GM11168 (cell line): ENCODE measurements around the gene FAM111B.
"Not testable (repeated sequence)": the region's sequence is repeated elsewhere in the genome, so short reads cannot be mapped to it uniquely, and the experiment has no call there.

Experiments
- in situ Hi-C: fragments of 300-500 bp; cut with MboI; formaldehyde crosslinking; loops from one replicate; pipeline ENCODE4 v1.12.0; 2022; ENCODE audit warnings: low sequenced_read_pairs; ENCODE audit not compliant: unreplicated experiment

The FAM111B gene, protein sequence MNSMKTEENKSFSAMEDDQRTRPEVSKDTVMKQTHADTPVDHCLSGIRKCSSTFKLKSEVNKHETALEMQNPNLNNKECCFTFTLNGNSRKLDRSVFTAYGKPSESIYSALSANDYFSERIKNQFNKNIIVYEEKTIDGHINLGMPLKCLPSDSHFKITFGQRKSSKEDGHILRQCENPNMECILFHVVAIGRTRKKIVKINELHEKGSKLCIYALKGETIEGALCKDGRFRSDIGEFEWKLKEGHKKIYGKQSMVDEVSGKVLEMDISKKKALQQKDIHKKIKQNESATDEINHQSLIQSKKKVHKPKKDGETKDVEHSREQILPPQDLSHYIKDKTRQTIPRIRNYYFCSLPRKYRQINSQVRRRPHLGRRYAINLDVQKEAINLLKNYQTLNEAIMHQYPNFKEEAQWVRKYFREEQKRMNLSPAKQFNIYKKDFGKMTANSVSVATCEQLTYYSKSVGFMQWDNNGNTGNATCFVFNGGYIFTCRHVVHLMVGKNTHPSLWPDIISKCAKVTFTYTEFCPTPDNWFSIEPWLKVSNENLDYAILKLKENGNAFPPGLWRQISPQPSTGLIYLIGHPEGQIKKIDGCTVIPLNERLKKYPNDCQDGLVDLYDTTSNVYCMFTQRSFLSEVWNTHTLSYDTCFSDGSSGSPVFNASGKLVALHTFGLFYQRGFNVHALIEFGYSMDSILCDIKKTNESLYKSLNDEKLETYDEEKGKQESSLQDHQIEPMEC

DNA sequence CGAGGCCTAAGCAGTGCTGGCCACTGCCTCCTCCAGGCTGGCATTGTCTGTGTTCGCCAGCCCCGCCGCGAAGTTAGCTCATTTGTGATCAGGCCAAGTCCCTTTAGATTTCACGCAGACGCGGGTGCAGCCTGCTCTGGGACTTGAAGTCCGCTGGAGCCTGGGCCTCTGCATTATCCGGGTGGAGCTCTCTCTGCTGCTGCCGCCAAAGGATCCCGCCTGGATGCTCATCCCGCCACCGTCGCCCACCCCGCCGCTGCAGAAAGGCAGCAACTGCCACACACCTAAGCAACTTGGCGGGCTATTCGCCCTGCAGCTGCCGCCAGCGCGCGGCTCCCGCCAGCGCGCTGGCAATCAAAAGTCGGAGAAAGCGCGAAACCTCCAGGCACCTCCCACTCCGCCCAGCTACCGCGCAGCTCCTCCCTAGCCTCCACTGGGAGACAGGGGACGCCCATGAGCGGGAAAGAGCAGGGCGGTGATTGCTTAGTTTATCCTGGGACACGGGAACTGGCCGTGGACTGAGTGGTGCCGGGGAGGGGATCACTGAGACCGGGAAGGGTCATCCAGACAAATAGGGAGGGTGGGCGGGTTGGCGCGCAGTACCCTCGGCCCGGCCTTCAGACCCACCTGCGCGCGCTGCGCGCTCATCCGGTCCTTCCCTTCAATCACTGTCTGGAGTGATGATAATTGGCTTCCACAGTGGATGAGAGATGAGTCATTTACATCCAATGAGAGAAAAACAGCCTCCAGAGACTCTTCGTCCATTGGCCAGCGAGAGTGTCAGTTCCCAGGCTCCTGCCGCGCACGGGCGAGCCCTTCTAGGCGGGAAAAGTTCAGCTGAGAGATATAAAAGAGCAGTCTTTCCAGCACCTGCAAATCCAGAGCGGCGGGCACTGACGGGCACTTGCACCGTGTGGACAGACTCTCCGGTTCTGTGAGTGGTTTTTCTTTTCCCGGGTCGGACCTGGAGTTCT lies at the start of gene FAM111B:
TSS of gene FAM111B (plus strand) at position 875 of the 974 bp plus-strand sequence. CDS start 2,389 bp downstream, outside the sequence.
- in situ Hi-C loops, result no loop called here

DNA sequence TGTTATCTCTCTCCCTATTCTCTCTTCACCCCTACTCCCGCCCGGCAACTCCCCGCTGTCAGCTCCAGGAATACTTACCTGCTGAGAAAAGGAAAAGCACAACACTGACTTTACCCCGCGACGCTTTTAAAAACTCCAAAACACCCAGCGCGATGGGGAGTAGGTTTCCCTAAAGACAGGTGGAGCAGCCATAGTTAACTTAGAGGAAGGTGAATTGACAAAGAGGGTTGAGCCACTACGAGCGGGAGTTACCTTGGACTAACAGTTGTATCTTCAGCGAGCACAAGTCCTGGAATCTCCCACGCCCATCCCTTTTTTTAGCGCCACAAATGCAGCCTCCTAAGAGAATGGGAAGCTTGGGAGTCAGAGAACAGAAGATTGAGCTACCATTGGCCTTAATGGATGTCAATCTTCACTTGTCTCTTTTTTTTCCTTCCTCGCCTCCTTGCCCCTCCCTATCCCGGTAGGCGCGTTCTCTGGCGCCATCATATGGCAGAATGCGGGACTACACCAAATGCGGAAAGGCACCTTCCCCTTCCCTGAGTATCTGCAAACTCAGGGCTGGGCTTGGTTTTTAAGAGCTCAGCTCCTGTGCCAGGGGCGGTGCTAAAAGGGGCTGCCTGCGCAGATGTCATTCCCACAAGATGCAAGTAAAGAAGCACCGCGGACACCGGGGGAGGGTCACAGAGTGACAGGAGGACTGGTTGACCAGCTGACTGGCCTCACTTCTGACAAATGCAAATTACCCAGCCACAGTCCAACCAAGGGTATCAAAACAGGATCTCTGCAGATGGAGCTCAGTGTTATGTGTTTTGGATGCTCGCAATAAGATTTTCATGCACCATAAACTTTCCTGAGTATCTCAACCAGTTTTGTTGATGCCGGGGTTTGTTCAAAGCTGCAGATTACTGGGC lies 48.7 kb upstream of the FAM111B start:
- in situ Hi-C loops, result loop anchor here (5.0 kb wide), 1 partner anchor 79 kb away; no protein-coding TSS in a partner anchor

DNA sequence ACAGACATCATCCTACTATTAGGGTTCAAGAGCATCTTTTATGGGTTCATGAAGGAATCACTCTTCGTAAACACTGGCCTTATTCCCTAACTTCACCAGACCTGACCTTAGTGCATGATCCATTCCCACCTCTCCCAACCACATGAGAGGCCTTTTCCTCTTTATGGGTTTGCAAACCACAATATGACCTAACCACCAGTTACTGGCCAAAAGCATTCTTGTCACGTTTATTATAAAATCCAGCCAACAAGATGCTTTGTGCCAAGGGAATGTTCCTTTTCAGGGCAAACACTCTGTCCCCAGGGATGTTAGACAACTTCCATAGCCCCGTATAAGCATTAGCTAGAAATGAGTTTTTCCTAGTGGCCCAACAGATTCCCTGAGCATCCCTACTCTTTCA lies 46.9 kb upstream of the FAM111B start:
- in situ Hi-C loops, result not testable (repeated sequence)

DNA sequence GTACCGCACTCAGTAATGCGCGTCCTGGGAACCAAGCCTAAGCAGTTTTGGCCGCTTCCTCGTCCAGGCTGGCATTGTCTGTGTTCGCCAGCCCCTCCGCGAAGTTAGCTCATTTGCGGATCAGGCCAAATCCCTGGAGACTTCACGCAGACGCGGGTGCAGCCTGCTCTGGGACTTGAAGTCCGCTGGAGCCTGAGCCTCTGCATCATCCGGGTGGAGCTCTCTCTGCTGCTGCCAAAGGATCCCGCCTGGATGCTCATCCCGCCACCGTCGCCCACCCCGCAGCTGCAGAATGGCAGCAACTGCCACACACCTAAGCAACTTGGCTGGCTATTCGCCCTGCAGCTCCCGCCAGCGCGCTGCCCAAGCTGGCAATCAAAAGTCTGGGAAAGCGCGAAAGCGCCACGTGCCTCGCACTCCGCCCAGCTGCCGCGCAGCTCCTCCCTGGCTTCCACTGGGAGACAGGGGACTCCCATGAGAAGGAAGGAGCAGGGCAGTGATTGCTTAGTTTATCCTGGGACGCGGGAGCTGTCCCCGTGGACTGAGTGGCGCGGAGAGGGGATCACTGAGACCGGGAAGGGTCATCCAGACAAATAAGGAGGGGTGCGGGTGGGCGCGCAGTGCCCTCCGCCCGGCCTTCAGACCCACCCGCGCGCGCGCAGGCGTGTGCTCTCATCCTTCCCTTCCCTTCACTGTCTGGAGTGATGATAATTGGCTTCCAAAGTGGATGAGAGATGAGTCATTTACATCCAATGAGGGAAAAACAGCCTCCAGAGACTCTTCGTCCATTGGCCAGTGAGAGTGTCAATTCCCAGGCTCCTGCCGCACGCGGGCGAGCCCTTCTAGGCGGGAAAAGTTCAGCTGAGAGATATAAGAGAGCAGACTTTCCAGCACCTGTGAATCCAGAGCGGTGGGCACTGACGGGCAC lies 44.2 kb upstream of the FAM111B start:
- in situ Hi-C loops, result no loop called here

DNA sequence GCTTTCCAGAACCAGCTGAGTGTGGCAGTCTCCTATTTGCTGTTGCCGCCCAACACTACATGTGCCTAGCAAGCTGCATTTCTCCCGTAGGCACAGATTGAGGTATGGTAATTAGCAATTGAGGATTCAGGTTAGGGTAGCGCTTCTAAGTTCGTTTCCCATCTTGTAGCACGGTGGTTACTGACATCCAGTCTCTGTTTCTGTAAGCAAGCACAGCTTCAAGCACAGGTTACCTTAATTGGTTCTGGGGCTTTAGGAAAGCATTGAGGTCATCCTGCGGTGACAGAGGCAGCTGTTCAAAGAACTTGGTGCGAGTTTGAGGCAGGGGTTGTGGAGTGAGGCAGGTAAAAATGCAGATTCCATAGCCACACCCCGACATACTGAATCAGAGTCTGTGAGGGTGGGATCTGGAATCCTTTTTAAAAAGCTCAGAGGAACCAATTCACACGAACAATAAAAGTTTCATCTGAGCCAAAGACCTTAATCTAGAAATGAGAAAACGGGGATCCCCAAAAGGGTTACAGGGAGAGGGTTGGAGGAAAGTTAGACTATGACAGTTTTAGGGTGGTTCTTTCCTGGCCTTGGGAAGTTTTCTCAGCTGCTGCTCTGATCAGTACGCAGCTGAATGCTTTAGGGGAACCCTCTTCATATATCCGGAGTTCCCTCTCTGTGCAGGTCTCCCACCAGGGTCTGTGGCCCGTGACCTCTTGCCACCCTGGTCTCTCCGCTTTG lies 42.9 kb upstream of the FAM111B start:
- in situ Hi-C loops, result not testable (repeated sequence)

DNA sequence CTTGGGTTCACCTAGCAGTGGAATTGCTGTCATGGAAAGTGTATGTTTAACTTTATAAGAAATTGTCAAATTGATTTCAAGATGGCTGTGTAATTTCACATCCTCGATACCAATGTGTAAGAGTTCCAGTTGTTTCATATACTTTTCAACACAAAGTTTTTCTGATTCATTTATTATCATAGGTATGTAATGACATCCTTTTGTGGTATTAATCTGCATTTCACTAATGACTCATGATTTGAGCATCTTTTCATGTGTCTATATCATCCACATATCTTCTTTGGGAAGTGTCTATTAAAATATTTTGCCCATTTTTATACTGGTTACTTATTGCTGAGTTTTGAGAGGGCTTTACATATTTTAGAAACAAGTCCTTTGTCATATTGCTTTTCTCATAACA lies 38.0 kb upstream of the FAM111B start:
- in situ Hi-C loops, result no loop called here

DNA sequence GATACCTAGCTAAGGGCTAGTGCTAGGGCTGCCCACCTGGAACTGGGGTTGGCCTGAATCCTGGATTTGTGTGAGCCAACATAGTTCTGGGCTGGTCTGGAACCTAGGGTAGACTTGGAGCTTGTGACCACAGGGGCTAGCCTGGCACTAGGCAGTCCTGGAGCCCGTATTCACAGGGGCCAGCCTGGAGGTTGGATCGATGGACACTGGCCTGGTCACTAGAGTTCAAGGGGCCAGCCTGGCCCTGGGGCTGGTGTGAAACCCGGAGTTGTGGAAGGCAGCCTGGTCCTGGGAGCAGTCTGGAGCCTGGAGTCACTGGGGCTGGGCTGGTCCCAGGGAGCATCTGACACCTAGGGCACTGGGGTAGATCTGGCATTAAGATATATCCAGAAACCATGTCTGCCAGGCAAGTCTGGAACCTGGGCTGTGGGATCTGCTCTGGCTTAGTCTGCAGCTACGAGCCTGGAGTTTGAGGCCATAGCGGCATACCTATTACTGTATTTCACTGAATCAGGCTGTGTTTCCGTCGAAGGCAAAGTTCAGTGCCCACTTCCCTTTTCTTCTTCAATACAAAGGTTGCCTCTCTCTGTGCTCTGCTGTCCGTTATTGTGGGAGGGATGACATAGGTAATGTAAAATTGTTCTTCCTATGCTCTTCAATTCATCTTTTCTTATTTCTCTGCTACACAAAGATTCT lies 30.0 kb upstream of the FAM111B start:
- in situ Hi-C loops, result no loop called here

DNA sequence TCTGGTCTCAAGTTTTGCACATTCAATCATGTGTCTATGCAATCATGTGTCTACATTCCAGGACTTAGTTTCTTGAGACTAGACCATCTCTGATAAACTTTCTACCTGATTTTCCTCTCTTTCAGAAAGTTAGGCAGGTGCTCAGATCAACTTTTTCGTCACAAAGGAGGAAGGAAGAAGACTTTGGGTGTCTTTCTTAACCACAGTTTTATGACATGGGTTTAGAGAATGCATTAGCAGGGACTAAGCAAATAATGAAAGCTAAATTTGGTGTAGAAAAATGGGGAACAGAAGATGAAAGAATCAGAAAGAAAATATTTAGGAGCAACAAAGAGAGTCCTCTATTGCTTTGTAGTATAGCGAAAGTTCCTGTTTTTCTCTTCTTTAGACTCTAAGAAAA lies 28.6 kb upstream of the FAM111B start:
- in situ Hi-C loops, result no loop called here

DNA sequence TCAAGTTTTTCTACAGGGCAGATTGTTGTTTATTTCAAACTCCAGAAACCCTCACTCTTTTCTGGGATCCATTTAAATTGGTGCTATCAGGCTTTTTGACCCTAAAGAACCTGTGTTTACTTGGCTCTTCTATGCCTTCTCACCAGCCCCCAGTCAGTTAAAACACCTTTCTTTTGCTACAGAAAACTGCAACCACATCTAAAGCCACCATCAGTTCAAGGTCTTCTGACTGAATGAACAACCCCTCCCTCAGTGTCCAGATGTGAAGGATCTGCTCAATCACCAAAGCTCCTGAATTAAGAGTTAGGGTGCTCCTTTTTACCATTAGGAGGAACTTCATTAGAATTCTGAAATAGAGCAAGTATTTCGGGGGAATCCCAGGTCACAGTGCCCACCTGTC lies 28.0 kb upstream of the FAM111B start:
- in situ Hi-C loops, result no loop called here

DNA sequence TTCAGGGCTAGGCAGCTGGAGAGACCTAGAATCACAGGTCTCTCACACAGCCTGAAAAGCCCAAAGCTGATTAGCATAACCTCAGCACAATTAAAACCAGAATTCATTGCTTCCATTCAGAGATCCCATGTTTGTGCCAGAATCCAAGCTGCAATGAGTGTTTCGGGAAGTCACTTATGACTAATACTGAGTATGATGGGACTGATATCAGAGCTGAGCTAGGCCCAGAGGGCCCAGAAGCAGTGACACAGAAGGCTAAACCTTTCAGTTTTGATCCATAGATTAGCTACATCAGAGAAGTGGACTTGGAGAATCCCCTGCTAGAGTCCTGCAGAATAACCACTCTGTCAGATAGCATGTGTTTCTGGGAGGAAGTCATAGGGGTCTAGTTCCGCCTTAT lies 26.6 kb upstream of the FAM111B start:
- in situ Hi-C loops, result not testable (repeated sequence)

DNA sequence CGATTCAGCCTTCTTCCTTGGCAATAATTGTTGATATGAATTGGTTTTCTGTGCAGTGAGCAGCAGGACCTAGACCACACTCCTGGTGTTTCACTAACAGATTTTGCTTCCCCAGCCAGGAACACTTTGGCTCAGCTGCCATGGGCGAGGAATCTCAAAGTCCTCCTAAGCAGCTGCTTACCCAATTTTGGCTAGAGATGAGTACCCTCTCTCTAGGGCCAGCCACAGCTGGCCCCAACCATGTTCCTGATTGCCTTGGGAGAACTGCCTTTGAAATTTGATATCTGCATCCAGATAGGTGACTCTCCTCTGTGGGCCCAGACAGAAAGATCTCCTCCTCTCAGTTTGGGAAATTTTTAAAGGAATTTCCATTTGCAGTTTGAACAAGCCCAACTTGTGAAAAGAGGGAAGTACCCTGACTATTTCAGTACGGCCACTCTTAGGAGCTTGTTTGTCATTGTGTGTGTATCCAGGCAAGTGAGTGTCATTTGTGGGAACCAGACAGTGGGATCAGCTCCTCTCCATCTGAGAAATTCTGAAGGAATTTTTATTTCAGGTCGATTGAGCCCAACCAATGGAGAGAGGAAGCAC lies 25.5 kb upstream of the FAM111B start:
- in situ Hi-C loops, result not testable (repeated sequence)

DNA sequence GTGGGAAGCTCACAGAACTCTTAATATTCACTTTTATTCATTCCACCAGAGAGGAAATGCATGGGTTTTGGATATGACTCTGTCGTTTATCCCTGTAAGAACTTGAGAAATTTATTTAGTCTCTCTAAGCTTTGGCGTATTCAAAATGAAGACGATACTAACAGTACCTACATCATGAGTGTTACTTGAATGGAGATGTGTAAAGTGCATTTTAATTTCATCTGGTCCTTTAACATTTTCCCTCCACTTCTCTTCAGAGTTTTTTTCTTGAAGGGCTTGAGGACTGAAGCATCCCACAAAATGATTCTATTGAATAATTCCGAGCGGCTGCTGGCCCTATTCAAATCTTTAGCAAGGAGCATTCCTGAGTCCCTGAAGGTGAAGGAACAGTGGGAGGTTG lies 21.0 kb upstream of the FAM111B start, which contains the start of gene GLYATL1B:
TSS of gene GLYATL1B (plus strand) at position 301 of the 400 bp plus-strand sequence. CDS start at position 301, 0 bp downstream.
- in situ Hi-C loops, result loop anchor here (5.0 kb wide), 1 partner anchor 44 kb away; no protein-coding TSS in a partner anchor

DNA sequence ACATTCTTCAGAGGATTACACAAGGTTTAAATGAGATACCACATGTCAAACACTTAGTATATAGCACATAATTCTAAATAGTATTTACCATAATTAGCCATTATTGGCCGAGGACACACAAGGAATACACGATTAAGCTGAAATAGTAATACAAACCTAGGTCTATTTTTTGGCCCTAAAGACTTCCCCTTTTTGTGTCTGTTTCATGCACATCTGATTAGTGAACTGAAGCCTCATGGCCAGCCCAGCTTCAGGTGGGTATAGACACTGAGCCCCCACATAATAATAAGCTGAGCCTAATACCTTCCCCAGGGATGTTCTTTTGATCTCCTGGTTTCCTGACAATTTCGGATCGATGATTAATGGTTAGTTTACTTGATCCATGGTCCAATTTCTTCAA lies 18.9 kb upstream of the FAM111B start:
- in situ Hi-C loops, result loop anchor here (5.0 kb wide), 1 partner anchor 46 kb away; no protein-coding TSS in a partner anchor

DNA sequence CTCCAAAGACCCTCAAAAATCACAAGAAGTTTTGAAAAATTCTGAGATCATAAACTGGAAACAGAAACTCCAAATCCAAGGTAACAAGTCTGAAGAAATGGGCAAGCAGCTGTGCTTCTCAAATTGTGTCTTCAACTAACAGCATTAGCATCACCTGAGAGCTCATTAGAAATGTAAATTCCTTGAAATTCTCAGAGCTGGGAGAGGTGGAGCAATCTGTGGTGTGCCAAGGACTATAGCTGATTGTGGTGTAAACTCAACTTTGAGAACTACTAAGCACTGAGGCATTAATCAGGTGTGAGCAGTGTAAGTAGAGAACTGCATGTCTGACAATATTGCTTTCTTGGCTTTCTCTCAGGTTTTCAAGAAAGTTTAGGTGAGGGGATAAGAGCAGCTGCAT lies 13.5 kb upstream of the FAM111B start:
- in situ Hi-C loops, result not testable (repeated sequence)

DNA sequence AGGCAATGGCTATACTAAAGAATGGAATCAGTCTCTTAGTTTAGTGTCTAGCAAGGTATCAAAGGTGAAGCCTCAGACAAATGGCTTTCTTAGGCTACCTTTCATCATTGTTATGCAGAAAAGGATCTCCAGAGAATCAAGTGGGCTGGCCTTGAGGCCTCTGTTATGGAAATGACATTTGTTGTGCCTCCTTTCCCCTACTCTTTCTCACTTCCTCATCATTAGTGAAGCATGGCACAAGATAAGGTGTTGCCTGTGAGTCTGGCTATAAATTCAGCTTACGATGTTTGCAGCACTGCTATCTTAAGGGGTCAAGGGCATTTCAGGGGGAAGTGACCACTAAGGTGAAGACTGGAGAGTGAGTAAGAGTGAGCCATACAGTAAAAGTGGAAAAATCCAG lies 11.8 kb upstream of the FAM111B start:
- in situ Hi-C loops, result not testable (repeated sequence)

DNA sequence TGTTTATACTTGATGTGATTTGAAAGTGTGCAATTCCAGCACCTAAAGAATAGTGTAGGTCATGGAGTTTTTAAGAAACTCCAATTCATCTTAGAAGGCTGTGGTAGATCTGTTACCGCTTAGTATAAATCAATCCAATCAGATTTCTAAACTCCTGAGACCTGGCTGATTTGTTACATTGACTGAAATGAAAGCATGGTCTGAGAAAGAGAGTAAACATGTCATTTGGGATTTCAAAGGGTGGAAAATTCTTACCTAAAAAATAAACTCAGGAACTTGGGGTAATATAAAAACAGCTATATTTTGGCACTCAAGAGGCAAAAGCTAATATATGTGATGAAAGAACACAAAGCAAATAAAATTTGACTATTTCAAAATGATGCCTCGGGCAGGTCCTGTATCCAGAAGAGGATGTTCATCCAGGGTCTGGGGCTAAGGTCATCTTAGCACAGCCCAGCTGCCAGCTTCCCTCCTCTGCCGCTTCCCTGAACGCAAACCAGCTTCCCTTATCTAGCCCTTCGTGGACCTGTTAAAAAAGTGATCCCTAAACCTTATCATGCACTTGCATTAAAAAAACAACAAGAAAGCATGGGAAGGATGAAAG lies 11.0 kb upstream of the FAM111B start:
- in situ Hi-C loops, result not testable (repeated sequence)
